Memory B cell (primary cell): ENCODE measurements around the gene SH3BGRL.

Experiments
- ATAC-seq: fragments of 150-1000 bp; cut with Tn5 transposase; 2 replicates; pipeline ENCODE4 v1.10.0; 2021; ENCODE audit warnings: low read depth, mild to moderate bottlenecking, moderate library complexity
- DNase-seq, 2 donors: peaks; one replicate each; pipeline ENCODE4 v3.0.0; 2022; ENCODE audit warnings: low spot score in 2 of 2
- H3K27ac Mint-ChIP-seq: one replicate; pipeline ENCODE4 v1.8.0; 2022; ENCODE audit warnings: mild to moderate bottlenecking, moderate library complexity, mixed read lengths
- H3K27me3 Mint-ChIP-seq: one replicate; pipeline ENCODE4 v1.8.0; 2022; ENCODE audit warnings: mixed read lengths
- H3K36me3 Mint-ChIP-seq: one replicate; pipeline ENCODE4 v1.8.0; 2022; ENCODE audit warnings: mild to moderate bottlenecking, mixed read lengths
- H3K4me1 Mint-ChIP-seq: one replicate; pipeline ENCODE4 v1.8.0; 2022; ENCODE audit warnings: mixed read lengths
- H3K4me3 Mint-ChIP-seq: one replicate; pipeline ENCODE4 v1.8.0; 2022; ENCODE audit warnings: mild to moderate bottlenecking, moderate library complexity, mixed read lengths
- H3K9me3 Mint-ChIP-seq: one replicate; pipeline ENCODE4 v1.8.0; 2022; ENCODE audit warnings: mixed read lengths

SH3BGRL gene

DNA sequence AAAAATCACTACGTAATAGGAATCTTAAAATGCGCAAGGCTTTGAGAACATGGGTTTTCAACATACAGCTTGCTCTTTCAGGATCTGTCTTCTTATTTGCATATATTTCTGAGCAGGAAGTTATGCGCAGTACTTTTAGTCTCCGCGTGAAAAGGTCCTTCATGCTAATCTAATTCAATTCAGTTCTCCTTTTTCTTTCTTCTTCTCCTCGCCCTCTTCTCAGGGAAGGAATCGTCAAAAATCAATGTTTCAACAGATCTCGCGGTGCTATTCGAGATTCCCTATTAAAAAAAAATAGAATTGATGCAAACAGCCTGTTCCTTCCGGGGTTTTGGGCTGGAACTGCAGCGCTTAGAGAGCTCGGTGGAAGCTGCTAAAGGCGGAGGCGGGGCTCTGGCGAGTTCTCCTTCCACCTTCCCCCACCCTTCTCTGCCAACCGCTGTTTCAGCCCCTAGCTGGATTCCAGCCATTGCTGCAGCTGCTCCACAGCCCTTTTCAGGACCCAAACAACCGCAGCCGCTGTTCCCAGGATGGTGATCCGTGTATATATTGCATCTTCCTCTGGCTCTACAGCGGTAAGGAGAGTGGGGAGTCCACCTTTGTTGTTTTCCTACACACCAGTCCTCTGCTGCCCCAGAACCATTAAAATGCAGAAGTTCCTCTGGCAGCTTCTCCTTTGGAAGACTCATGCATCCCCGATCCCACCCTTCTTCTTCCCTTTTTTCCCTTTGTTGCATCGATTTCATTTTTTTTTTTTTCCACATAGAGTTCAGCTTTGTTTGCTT, at the start of gene SH3BGRL, which contains the start of gene HMGN5:
Gene SH3BGRL (plus strand): TSS at position 432 of the 785 bp plus-strand sequence. CDS start 99 bp downstream, at position 531.
Gene HMGN5 (minus strand): TSS at position 243 of the 785 bp plus-strand sequence. CDS start 80,364 bp downstream, outside the sequence.
- peak within 1 kb of the TSS; percentile 99 for H3K4me3 Mint-ChIP-seq
- H3K27me3 Mint-ChIP-seq = no peaks in the 10 kb centered on the region
- DNase-seq = peak; percentile 44 to 47
- peak within 1 kb of the TSS; percentile 98 for H3K27ac Mint-ChIP-seq
- H3K36me3 Mint-ChIP-seq = peaks cover 10% of the 10 kb centered on the region
- no peaks in the 10 kb centered on the region for H3K9me3 Mint-ChIP-seq
- H3K4me1 Mint-ChIP-seq = peaks cover 25% of the 10 kb centered on the region
- peak; percentile 86 for ATAC-seq

DNA sequence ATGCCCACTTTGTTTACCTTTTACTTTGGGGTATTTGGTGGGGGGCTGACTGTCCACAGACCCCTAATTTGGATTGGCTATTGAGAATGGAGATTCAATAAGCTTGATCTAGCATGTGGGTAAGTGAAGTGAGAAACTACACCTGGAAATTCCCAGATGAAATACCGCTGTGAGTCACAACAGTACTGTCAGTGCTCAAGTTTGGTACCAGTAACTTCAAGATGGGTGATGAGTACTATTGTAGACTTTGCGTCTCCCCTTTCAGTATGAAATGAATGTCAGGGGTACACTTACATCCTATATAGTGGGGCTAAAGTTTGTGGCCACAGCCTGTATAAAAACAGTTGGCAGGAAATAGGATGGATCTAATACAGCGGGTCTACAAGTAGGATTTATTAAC, 33.5 kb upstream of the SH3BGRL start:
- no peaks in the 10 kb centered on the region for H3K36me3 Mint-ChIP-seq
- H3K4me3 Mint-ChIP-seq = no peak overlapping the region
- no peaks in the 10 kb centered on the region for H3K9me3 Mint-ChIP-seq
- DNase-seq = no peak
- no peaks in the 10 kb centered on the region for H3K27me3 Mint-ChIP-seq
- no peak overlapping the region for H3K27ac Mint-ChIP-seq
- ATAC-seq = no peak
- H3K4me1 Mint-ChIP-seq = no peaks in the 10 kb centered on the region

GRCh38 chrX:81174286-81174685, 27.6 kb upstream of the SH3BGRL start:
- Mint-ChIP-seq H3K27ac (no peak overlapping the region), H3K4me1 (peaks cover 2% of the 10 kb centered on the region), H3K27me3 (peaks cover 2% of the 10 kb centered on the region), H3K4me3 (no peak overlapping the region), H3K36me3 (no peaks in the 10 kb centered on the region), H3K9me3 (no peaks in the 10 kb centered on the region)
- ATAC-seq (no peak), DNase-seq (no peak)

DNA sequence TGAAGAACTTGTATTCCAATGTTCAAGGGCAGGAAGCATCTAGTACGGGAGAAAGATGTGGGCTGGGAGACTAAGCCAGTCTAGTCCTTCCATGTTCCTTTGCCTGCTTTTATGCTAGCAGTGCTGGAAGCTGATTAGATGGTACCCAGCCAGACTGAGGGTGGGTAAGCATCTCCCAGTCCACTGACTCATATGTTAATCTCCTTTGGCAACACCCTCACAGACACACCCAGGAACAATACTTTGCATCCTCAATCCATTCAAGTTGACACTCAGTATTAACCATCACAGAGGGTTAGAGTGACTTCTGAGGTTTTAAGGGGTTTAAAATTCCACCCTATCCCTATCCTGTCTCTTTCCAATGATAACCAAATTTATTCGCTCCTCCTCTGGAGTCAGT, 6.6 kb upstream of the SH3BGRL start:
- Mint-ChIP-seq H3K27ac (no peak overlapping the region), H3K4me3 (no peak overlapping the region), H3K27me3 (no peaks in the 10 kb centered on the region), H3K4me1 (peaks cover 2% of the 10 kb centered on the region), H3K9me3 (no peaks in the 10 kb centered on the region), H3K36me3 (no peaks in the 10 kb centered on the region)
- ATAC-seq = no peak
- no peak for DNase-seq

- Mint-ChIP-seq H3K36me3 (no peaks in the 10 kb centered on the region), H3K27me3 (no peaks in the 10 kb centered on the region), H3K27ac (no peak overlapping the region), H3K4me3 (no peak overlapping the region), H3K4me1 (peaks cover 4% of the 10 kb centered on the region), H3K9me3 (no peaks in the 10 kb centered on the region)
- DNase-seq = peak; percentile 41 to 54
- ATAC-seq = peak; percentile 59
These were observed 6.2 kb upstream of the SH3BGRL start for GRCh38 chrX:81195712-81196111.

DNA sequence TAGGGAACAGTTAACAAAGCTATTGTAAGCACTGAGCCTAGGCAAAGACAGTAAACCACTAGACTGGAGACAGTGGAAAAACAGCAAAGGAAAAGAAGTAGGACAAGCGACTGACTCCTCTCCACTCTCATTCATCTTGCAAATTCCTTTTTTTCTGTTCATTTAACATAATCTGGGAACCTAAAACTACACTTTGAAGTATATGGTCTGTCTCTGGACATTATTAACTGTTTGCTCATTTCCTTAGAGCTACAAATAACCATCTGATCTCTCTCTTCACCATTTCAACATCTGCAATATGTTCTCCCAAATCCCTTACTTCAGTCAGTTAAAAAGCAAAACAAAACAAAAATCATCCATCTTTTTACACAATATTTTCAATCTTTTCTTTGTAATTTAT, 831 bp upstream of the SH3BGRL start:
- Mint-ChIP-seq H3K36me3 (peaks cover 7% of the 10 kb centered on the region), H3K9me3 (no peaks in the 10 kb centered on the region), H3K27me3 (no peaks in the 10 kb centered on the region), H3K4me1 (peaks cover 21% of the 10 kb centered on the region), H3K4me3 (peak overlapping the region; percentile 99), H3K27ac (peak overlapping the region; percentile 98)
- ATAC-seq = no peak
- no peak for DNase-seq

DNA sequence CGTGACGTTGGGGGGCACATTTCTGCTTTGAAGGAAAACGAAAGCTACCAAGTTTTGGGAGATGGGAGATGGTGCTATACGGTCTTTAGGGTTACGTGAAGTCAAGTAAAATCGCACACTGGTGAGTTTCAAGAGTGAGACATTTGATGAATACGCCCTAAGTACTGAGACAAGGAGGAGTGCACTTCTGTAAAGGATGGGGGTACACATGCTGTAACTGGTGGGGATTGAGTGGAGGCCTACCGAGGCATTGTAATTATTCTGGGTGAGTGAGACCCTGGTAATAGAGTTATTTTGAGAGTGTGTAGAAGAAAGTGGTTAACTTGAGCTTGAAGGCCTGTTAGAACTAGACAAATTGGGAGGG, 536 bp downstream of the SH3BGRL start:
- Mint-ChIP-seq H3K4me3 (peak overlapping the region; percentile 99), H3K27me3 (no peaks in the 10 kb centered on the region), H3K27ac (peak overlapping the region; percentile 98), H3K36me3 (peaks cover 10% of the 10 kb centered on the region), H3K4me1 (peaks cover 25% of the 10 kb centered on the region), H3K9me3 (no peaks in the 10 kb centered on the region)
- no peak for DNase-seq
- no peak for ATAC-seq

DNA sequence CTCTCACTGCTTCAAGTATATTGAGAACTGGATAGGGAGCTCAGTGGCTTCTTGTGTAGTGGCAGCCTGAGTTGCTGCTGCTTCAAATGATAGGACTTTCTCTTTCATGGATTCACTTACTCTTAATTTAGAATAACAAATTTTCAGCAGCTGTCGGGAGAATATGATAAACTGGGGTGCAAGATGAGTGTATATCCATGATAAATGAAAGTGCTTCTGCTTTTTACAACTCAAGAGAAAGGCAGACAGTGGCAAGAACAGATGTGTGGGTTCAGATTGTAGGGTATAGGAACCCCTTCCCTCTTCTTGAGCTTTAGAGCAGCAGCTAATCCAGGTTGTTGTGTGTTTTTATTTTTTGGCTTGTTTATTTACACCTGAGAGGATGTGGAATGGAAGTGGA, 1.0 kb downstream of the SH3BGRL start:
- peak overlapping the region; percentile 98 for H3K27ac Mint-ChIP-seq
- H3K27me3 Mint-ChIP-seq = no peaks in the 10 kb centered on the region
- H3K36me3 Mint-ChIP-seq = peaks cover 14% of the 10 kb centered on the region
- DNase-seq (no peak), ATAC-seq (no peak)
- H3K4me1 Mint-ChIP-seq = peaks cover 27% of the 10 kb centered on the region
- no peaks in the 10 kb centered on the region for H3K9me3 Mint-ChIP-seq
- peak overlapping the region; percentile 99 for H3K4me3 Mint-ChIP-seq

DNA sequence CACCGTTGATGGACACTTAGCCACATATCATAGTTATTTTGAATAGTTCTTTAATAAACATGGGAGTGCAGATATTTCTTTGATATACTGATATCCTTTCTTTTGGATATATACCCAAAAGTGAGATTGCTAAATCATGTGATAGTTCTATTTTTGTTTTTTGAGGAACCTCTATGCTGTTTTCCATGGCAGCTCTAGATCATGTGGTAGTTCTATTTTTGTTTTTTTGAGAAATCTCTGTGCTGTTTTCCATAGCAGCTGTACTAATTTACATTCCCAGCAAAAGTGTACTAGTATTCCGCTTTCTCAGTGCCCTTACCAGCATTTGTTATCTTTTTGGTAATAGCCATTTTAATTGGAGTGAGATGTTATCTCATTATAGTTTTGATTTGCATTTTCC, 3.6 kb downstream of the SH3BGRL start:
- DNase-seq = no peak
- no peak overlapping the region for H3K27ac Mint-ChIP-seq
- no peak overlapping the region for H3K4me3 Mint-ChIP-seq
- H3K27me3 Mint-ChIP-seq = no peaks in the 10 kb centered on the region
- no peaks in the 10 kb centered on the region for H3K9me3 Mint-ChIP-seq
- H3K4me1 Mint-ChIP-seq = peaks cover 23% of the 10 kb centered on the region
- ATAC-seq = no peak
- peaks cover 16% of the 10 kb centered on the region for H3K36me3 Mint-ChIP-seq

- Mint-ChIP-seq H3K27ac (peak overlapping the region; percentile 75), H3K9me3 (no peaks in the 10 kb centered on the region), H3K4me1 (peaks cover 18% of the 10 kb centered on the region), H3K27me3 (no peaks in the 10 kb centered on the region), H3K36me3 (peaks cover 18% of the 10 kb centered on the region), H3K4me3 (peak overlapping the region; percentile 2)
- ATAC-seq = no peak
- no peak for DNase-seq
These were observed 4.6 kb downstream of the SH3BGRL start for GRCh38 chrX:81206476-81206875.

DNA sequence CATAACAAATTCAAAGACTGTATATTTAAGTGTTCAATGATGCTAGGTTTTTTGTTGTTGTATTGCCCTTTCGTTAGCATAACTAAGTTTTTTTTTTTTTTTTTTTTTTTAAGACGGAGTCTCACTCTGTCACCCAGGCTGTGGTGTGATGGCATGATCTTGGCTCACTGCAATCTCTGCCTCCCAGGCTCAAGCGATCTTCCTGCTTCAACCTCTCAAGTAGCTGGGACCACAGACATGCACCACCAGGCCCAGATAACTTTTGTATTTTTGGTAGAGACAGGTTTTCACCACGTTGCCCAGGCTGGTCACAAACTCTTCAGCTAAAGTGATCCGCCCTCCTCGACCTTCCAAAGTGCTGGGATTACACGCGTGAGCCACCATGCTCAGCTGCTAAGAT, 7.0 kb downstream of the SH3BGRL start:
- H3K4me1 Mint-ChIP-seq = peaks cover 18% of the 10 kb centered on the region
- no peak overlapping the region for H3K4me3 Mint-ChIP-seq
- H3K36me3 Mint-ChIP-seq = peaks cover 19% of the 10 kb centered on the region
- no peak for ATAC-seq
- DNase-seq = no peak
- no peak overlapping the region for H3K27ac Mint-ChIP-seq
- H3K27me3 Mint-ChIP-seq = no peaks in the 10 kb centered on the region
- H3K9me3 Mint-ChIP-seq = no peaks in the 10 kb centered on the region

DNA sequence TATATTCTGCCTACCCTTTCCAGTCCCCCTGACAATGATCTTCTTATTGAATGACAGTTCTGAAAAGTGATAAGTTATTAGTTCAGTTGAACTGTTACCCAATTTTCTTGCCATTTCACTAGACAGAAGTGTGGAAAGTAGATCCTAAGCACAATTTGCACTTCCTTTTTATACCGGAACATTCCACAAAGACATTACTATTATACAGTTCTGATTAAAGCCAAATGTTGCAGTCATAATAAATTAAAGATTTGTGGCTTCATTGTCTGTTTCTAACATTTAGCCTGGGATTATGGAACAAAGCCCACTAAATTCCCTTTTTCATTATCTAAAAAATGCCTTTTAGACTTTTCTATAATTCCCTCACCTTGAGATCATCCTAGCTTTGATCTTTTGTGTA, 13.8 kb downstream of the SH3BGRL start:
- Mint-ChIP-seq H3K27me3 (no peaks in the 10 kb centered on the region), H3K4me1 (peaks cover 28% of the 10 kb centered on the region), H3K36me3 (peaks cover 20% of the 10 kb centered on the region), H3K9me3 (no peaks in the 10 kb centered on the region), H3K27ac (peak overlapping the region; percentile 67), H3K4me3 (no peak overlapping the region)
- DNase-seq (no peak), ATAC-seq (no peak)

DNA sequence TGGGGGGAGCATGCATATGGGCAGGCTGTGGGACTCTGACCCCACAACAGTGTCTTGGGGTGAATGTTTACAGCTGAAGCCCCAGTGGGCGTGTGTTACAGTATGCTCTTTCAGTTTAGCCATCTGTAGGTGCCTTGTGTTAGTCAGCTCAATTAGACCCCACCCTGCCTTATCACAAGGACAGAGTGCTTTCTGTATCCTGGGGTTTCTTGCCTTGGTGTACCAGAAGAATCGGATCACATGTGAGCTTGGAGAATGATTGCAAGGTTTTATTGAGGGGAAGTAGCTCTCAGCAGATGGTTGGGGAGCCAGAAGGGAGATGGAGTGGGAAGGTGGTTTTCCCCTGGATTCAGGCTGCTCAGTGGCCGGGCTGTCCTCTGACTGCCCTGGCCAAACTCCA, 27.3 kb downstream of the SH3BGRL start:
- no peak overlapping the region for H3K27ac Mint-ChIP-seq
- H3K4me3 Mint-ChIP-seq = no peak overlapping the region
- H3K36me3 Mint-ChIP-seq = peaks cover 17% of the 10 kb centered on the region
- no peak for ATAC-seq
- no peaks in the 10 kb centered on the region for H3K9me3 Mint-ChIP-seq
- peaks cover 16% of the 10 kb centered on the region for H3K4me1 Mint-ChIP-seq
- no peaks in the 10 kb centered on the region for H3K27me3 Mint-ChIP-seq
- DNase-seq = no peak

DNA sequence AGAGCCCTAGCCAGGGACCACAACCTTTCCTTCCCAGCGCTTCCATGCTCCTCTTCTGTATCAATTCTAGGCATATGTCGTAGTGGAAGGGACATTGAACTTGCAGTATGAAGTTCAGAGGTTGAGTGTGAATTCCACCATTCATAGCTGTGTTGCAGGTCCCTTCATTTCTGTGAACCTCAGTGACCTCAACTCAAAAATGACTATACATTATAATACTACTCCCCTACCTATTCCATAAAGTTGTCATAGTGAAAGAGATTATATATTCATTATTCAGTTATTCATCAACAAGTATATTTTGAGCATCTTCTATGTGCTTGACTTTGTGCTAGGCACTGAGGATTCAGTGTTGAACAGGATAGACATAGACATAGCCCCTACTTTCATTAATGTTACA, 28.0 kb downstream of the SH3BGRL start:
- no peak overlapping the region for H3K4me3 Mint-ChIP-seq
- H3K27ac Mint-ChIP-seq = no peak overlapping the region
- no peak for ATAC-seq
- peaks cover 16% of the 10 kb centered on the region for H3K4me1 Mint-ChIP-seq
- peaks cover 16% of the 10 kb centered on the region for H3K36me3 Mint-ChIP-seq
- no peaks in the 10 kb centered on the region for H3K9me3 Mint-ChIP-seq
- no peak for DNase-seq
- H3K27me3 Mint-ChIP-seq = no peaks in the 10 kb centered on the region

GRCh38 chrX:81231476-81231875, 29.6 kb downstream of the SH3BGRL start:
- Mint-ChIP-seq H3K4me1 (peaks cover 16% of the 10 kb centered on the region), H3K27ac (no peak overlapping the region), H3K9me3 (no peaks in the 10 kb centered on the region), H3K27me3 (no peaks in the 10 kb centered on the region), H3K4me3 (no peak overlapping the region), H3K36me3 (peaks cover 20% of the 10 kb centered on the region)
- DNase-seq (no peak), ATAC-seq (no peak)
